ENCODE data around the gene TENT5C. TPM values are rescaled to one million over a fixed set of nuclear protein-coding genes. Genes with fewer than 3 reads are reported as not detected.

The TENT5C gene
- total and polyA plus RNA-seq, 10 of the 15 experiments (the other 5 are each of a cell fraction or from before 2014, with no cell fraction given) = 0.19 to 2.4 (median 0.78) TPM

DNA sequence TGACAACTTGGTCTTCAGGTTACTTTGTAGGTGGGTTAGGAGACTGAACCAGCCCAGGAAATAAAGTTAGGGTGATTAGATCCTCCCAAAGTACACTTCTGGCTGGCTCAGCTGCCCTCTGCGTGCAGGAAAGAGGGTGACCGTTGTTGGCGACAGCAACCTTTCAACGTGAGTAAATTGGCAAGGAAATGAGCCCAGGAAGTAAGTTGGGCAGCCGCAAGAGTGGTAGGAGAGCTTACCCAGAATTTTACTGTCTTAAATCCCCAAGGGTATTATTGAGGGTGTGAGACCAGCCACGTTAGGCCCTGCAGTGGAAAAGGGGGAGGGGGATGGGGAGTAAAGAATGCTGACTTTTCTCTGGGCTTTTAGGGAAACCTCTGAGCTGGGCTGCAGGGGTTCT lies 1.6 kb downstream of the TENT5C start:
- no TSS peak for BruUV-seq (replicated peaks)

DNA sequence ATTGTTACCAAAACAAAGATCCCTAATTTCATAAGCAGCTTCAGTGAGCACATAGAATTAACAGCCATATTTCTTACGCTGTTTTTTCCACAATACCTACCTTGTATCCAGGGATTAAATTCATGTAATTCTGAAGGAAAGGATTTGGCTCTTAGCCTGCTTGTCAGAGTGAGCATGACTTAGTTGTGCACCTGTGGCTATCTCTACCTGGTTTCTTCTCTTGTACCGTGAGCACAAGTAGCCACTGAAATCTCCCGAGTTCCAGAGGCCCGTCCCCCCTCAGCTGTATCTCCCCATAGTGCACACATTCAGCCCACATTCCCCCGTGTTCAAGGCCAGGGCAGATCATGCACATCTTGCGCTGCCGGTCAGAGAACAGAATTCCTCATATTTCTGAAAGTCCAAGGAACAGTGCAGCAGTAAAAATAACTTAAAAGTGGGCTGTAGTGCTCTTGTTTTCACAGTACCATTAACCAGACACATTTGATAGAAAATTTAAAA lies 2.3 kb downstream of the TENT5C start:
- H3K9ac ChIP-seq (ENCODE audit: control insufficient read depth, insufficient read depth, low read length) = no peak overlapping the region
- CTCF ChIA-PET = interaction anchor here (0.7 to 1.4 kb wide), 2 partner anchors 45 to 74 kb away, joined by 3 to 5 read pairs; no protein-coding TSS in a partner anchor

More for the DNA sequence above, 1.6 kb downstream of the TENT5C start:
- CTCF ChIA-PET = interaction anchor here (0.7 to 1.4 kb wide), 2 partner anchors 46 to 73 kb away, joined by 3 to 5 read pairs; no protein-coding TSS in a partner anchor
- FAIRE-seq (no peak), DNase-seq (ENCODE audit: low read depth, low spot score) (no peak), ATAC-seq (no peak)
- TF ChIP-seq IKZF1 (conservative IDR thresholded peaks at IDR 0.05) (no peak), MTA2 (IDR thresholded peaks at IDR 0.05; ENCODE audit: low read depth) (no peak), CBX5 (IDR thresholded peaks at IDR 0.05; ENCODE audit: low read depth) (no peak), BCL11A (IDR thresholded peaks at IDR 0.05; ENCODE audit: low read depth, low read length) (no peak)
- Histone ChIP-seq H4K20me1 (ENCODE audit: control insufficient read depth, insufficient read depth) (no peaks in the 10 kb centered on the region), H3K9me3 (replicated peaks; ENCODE audit: control insufficient read depth, insufficient read depth, low read length) (no peaks in the 10 kb centered on the region), H3K9ac (ENCODE audit: control insufficient read depth, insufficient read depth, low read length) (no peak overlapping the region), H3K27ac (ENCODE audit: control insufficient read depth, insufficient read depth) (no peak overlapping the region), H3K4me1 (ENCODE audit: control insufficient read depth, insufficient read depth, low read length) (peaks cover 11% of the 10 kb centered on the region), H3K4me3 (no peak overlapping the region), H3K27me3 (replicated peaks in 1 of 2; ENCODE audit: control insufficient read depth in 2 of 2, insufficient read depth in 2 of 2, low read length in 1 of 2) (peaks cover 4 to 9% of the 10 kb centered on the region in 2 experiments; a peak in 2 of 4 replicates), H3K4me2 (ENCODE audit: control insufficient read depth, insufficient read depth) (no peak overlapping the region), H2AFZ (ENCODE audit: control insufficient read depth, low read depth, low read length) (no peak overlapping the region), H3K79me2 (ENCODE audit: control insufficient read depth, insufficient read depth, low read length) (no peaks in the 10 kb centered on the region), H3K36me3 (ENCODE audit: control insufficient read depth in 2 of 2, insufficient read depth in 2 of 2, low read length in 1 of 2) (no peaks in the 10 kb centered on the region)
- in situ Hi-C loops (cut with MboI) = no loop called here
- RAD21 ChIA-PET (ENCODE audit: unreplicated experiment) = interaction anchor here (0.6 kb wide), 1 partner anchor 73 kb away, joined by 3 read pairs; no protein-coding TSS in a partner anchor
- SMC1A ChIA-PET (ENCODE audit: uncharacterized antibody, unreplicated experiment) = interaction anchor here (0.6 kb wide), 3 partner anchors 18 to 1239 kb away, joined by 3 to 4 read pairs (median 4); no protein-coding TSS in a partner anchor
- POLR2A ChIA-PET = no interaction called here
- intact Hi-C loops (cut with micrococcal nuclease; ENCODE audit: unreplicated experiment) = loop anchor here (2.0 kb wide), 1 partner anchor 47 kb away; no protein-coding TSS in a partner anchor
- WGBS (ENCODE audit: insufficient coverage, insufficient replicate concordance, low lambda C conversion rate, missing lambda C conversion rate) = 8% methylated on average over 6 of the region's 6 CpGs

More for the DNA sequence above, 2.3 kb downstream of the TENT5C start:
- DNase-seq (ENCODE audit: low read depth, low spot score) (no peak), FAIRE-seq (no peak), ATAC-seq (no peak)
- Histone ChIP-seq H3K27ac (ENCODE audit: control insufficient read depth, insufficient read depth) (no peak overlapping the region), H3K79me2 (ENCODE audit: control insufficient read depth, insufficient read depth, low read length) (no peaks in the 10 kb centered on the region), H3K4me3 (no peak overlapping the region), H3K4me2 (ENCODE audit: control insufficient read depth, insufficient read depth) (no peak overlapping the region), H3K4me1 (ENCODE audit: control insufficient read depth, insufficient read depth, low read length) (peaks cover 11% of the 10 kb centered on the region), H3K27me3 (replicated peaks in 1 of 2; ENCODE audit: control insufficient read depth in 2 of 2, insufficient read depth in 2 of 2, low read length in 1 of 2) (peaks cover 4 to 9% of the 10 kb centered on the region in 2 experiments; a peak in 2 of 4 replicates), H2AFZ (ENCODE audit: control insufficient read depth, low read depth, low read length) (no peak overlapping the region), H3K9me3 (replicated peaks; ENCODE audit: control insufficient read depth, insufficient read depth, low read length) (no peaks in the 10 kb centered on the region), H3K36me3 (ENCODE audit: control insufficient read depth in 2 of 2, insufficient read depth in 2 of 2, low read length in 1 of 2) (no peaks in the 10 kb centered on the region), H4K20me1 (ENCODE audit: control insufficient read depth, insufficient read depth) (no peaks in the 10 kb centered on the region)
- ChIA-PET SMC1A (ENCODE audit: uncharacterized antibody, unreplicated experiment) (interaction anchor here (0.6 kb wide), 1 partner anchor 26 kb away, joined by 3 read pairs; no protein-coding TSS in a partner anchor), RAD21 (ENCODE audit: unreplicated experiment) (no interaction called here), POLR2A (no interaction called here)
- TF ChIP-seq TARDBP (IDR thresholded peaks at IDR 0.05; ENCODE audit: borderline replicate concordance) = no peak
- TF ChIP-seq BACH1 (IDR thresholded peaks at IDR 0.05; ENCODE audit: borderline replicate concordance) = no peak
- no peak for TF ChIP-seq PAX8 (IDR thresholded peaks at IDR 0.05)
- no peak for TF ChIP-seq YY1 (IDR thresholded peaks at IDR 0.05; ENCODE audit: low read depth, low read length)
- TF ChIP-seq JUND (IDR thresholded peaks at IDR 0.05; ENCODE audit: low read depth, low read length) = no peak
- TF ChIP-seq EED (IDR thresholded peaks at IDR 0.05; ENCODE audit: low read depth) = no peak
- intact Hi-C loops (cut with micrococcal nuclease; ENCODE audit: unreplicated experiment) (no loop called here), in situ Hi-C loops (cut with MboI) (no loop called here)
- BruUV-seq (replicated peaks) = TSS peak; percentile 54
- 85% methylated on average over 7 of the region's 7 CpGs for WGBS (ENCODE audit: insufficient coverage, insufficient replicate concordance, low lambda C conversion rate, missing lambda C conversion rate)

Data from GM12878 (cell line).